CD14-positive monocyte (primary cell): ENCODE results near the gene ALG1. TPM values are rescaled to one million over a fixed set of nuclear protein-coding genes. Genes with fewer than 3 reads are reported as not detected.

Source experiments
- DNase-seq, 3 donors: peaks; one replicate each; pipeline ENCODE4 v3.0.0-alpha.2; 2011 to 2022
- H2AFZ ChIP-seq: 2 replicates; pipeline ENCODE4 v1.6.0; 2012; ENCODE audit warnings: mild to moderate bottlenecking, low read depth, low read length, inconsistent platforms; ENCODE audit not compliant: insufficient read depth, poor library complexity, severe bottlenecking
- H3K27ac ChIP-seq, 2 donors: 1 replicate in 1 of 2; 2 replicates in 1 of 2; pipeline ENCODE4 v1.5.1; 2012 to 2013; ENCODE audit warnings: low read length in 2 of 2, control low read depth in 1 of 2, inconsistent platforms in 1 of 2, low read depth in 1 of 2, mild to moderate bottlenecking in 1 of 2
- H3K27me3 ChIP-seq, 2 donors: one replicate each; pipeline versions ENCODE4 v1.6.0 to v1.6.1; 2011 to 2013; ENCODE audit warnings: low read length in 2 of 2; ENCODE audit not compliant: control insufficient read depth in 2 of 2, insufficient read depth in 2 of 2
- H3K36me3 ChIP-seq, 2 donors: replicated peaks in 1 of 2; 1 replicate in 1 of 2; 2 replicates in 1 of 2; pipeline versions ENCODE4 v1.5.1 to v1.6.1; 2012 to 2013; ENCODE audit warnings: low read length in 2 of 2, control low read depth in 1 of 2, inconsistent platforms in 1 of 2, mild to moderate bottlenecking in 1 of 2; ENCODE audit not compliant: insufficient read depth in 2 of 2, control insufficient read depth in 1 of 2
- H3K4me1 ChIP-seq, 2 donors: 1 replicate in 1 of 2; 2 replicates in 1 of 2; pipeline versions ENCODE4 v1.5.1 to v1.6.1; 2012 to 2013; ENCODE audit warnings: low read length in 2 of 2, control low read depth in 1 of 2, inconsistent platforms in 1 of 2, mild to moderate bottlenecking in 1 of 2, moderate library complexity in 1 of 2; ENCODE audit not compliant: insufficient read depth in 2 of 2, control insufficient read depth in 1 of 2
- H3K4me2 ChIP-seq: replicated peaks from 2 replicates; pipeline ENCODE3; 2012; ENCODE audit warnings: low read length, moderate library complexity, mild to moderate bottlenecking; ENCODE audit not compliant: poor library complexity, severe bottlenecking; ENCODE audit errors: extremely low read depth
- H3K4me3 ChIP-seq, 3 experiments: fragments of 200-600 bp in 1 of 3; sonication (generic) in 1 of 3; replicated peaks in 1 of 3; 1 replicate in 2 of 3; 2 replicates in 1 of 3; pipeline ENCODE4 v1.5.1; 2011 to 2013; ENCODE audit warnings: low read length in 3 of 3, mild to moderate bottlenecking in 3 of 3, control low read depth in 2 of 3, low read depth in 2 of 3, inconsistent platforms in 1 of 3, moderate library complexity in 1 of 3
- H3K79me2 ChIP-seq: 2 replicates; pipeline ENCODE4 v1.6.0; 2012; ENCODE audit warnings: mild to moderate bottlenecking, control low read depth, inconsistent platforms, low read length, moderate library complexity; ENCODE audit not compliant: insufficient read depth
- H3K9ac ChIP-seq: 2 replicates; pipeline ENCODE4 v1.6.0; 2017; ENCODE audit warnings: low read length, mild to moderate bottlenecking; ENCODE audit not compliant: insufficient read depth, poor library complexity, severe bottlenecking
- H3K9me3 ChIP-seq, 2 donors: replicated peaks in 1 of 2; 1 replicate in 1 of 2; 2 replicates in 1 of 2; pipeline versions ENCODE4 v1.5.1 to v1.6.1; 2012 to 2013; ENCODE audit warnings: low read length in 2 of 2, control low read depth in 1 of 2; ENCODE audit not compliant: control insufficient read depth in 1 of 2, insufficient read depth in 1 of 2
- H4K20me1 ChIP-seq: 2 replicates; pipeline ENCODE4 v1.6.0; 2012; ENCODE audit warnings: mild to moderate bottlenecking, low read length, control low read depth, moderate library complexity; ENCODE audit not compliant: insufficient read depth
- H3K27ac Mint-ChIP-seq, 7 donors: one replicate each; pipeline ENCODE4 v1.8.0; 2020; ENCODE audit warnings: mild to moderate bottlenecking in 7 of 7, mixed read lengths in 7 of 7, moderate library complexity in 6 of 7, inconsistent platforms in 2 of 7
- H3K27me3 Mint-ChIP-seq, 3 donors: one replicate each; pipeline ENCODE4 v1.8.0; 2021 to 2022; ENCODE audit warnings: low read depth in 3 of 3, mild to moderate bottlenecking in 3 of 3, mixed read lengths in 3 of 3, moderate library complexity in 3 of 3, inconsistent platforms in 1 of 3
- H3K36me3 Mint-ChIP-seq, 2 donors: one replicate each; pipeline ENCODE4 v1.8.0; 2020; ENCODE audit warnings: mixed read lengths in 2 of 2, inconsistent platforms in 1 of 2, mild to moderate bottlenecking in 1 of 2
- H3K4me1 Mint-ChIP-seq: one replicate; pipeline ENCODE4 v1.8.0; 2020; ENCODE audit warnings: mild to moderate bottlenecking, mixed read lengths
- H3K4me3 Mint-ChIP-seq, 2 donors: one replicate each; pipeline ENCODE4 v1.8.0; 2020; ENCODE audit warnings: mild to moderate bottlenecking in 2 of 2, mixed read lengths in 2 of 2, moderate library complexity in 1 of 2
- H3K9me3 Mint-ChIP-seq, 7 donors: one replicate each; pipeline ENCODE4 v1.8.0; 2020 to 2022; ENCODE audit warnings: mixed read lengths in 7 of 7, mild to moderate bottlenecking in 6 of 7, moderate library complexity in 6 of 7, inconsistent platforms in 2 of 7
- CTCF ChIP-seq: fragments of 200-600 bp; IDR thresholded peaks from one replicate; pipeline ENCODE4 v1.8.0; 2022; ENCODE audit warnings: antibody characterized with exemption, mild to moderate bottlenecking
- WGBS: methylation state at CpG from one replicate; pipeline ENCODE4 v1.1.5; 2013; ENCODE audit warnings: missing lambda C conversion rate; ENCODE audit not compliant: insufficient coverage; 5-methylcytosine and 5-hydroxymethylcytosine counted together
- intact Hi-C, 2 donors: fragments of 100-400 bp; cut with micrococcal nuclease; formaldehyde crosslinking; loops; one replicate each; pipeline versions ENCODE4 v1.15.0 to v1.15.1; 2023
- polyA plus RNA-seq, 3 donors: library from polyadenylated mRNA; depleted of rRNA in 1 of 3; unstranded in 2 of 3; stranded (reverse) in 1 of 3; fragments of 300-500 nt in 2 of 3; fragments of >200 nt in 1 of 3; fragmentation: Illumina TruSeq in 2 of 3; gene quantifications; 1 replicate in 2 of 3; 2 replicates in 1 of 3; pipeline ENCODE4 v1.2.3, GENCODE V29; 2012 to 2021

ALG1 gene
- polyA plus RNA-seq, 3 donors, result 9.3 to 31.0 (median 25.2) TPM

GRCh38 chr16:5027575-5028235 is 43.9 kb upstream of the ALG1 start:
- peaks cover 6 to 9% of the 10 kb centered on the region in 2 donors for H3K4me1 ChIP-seq
- no peak overlapping the region for H3K4me2 ChIP-seq
- peaks cover 0 to 3% (median 0%) of the 10 kb centered on the region in 3 donors for H3K27me3 Mint-ChIP-seq
- no peak overlapping the region for H3K27ac ChIP-seq
- H3K36me3 Mint-ChIP-seq, result peaks cover 51 to 71% of the 10 kb centered on the region in 2 donors
- no peaks in the 10 kb centered on the region for H3K27me3 ChIP-seq
- H3K79me2 ChIP-seq, result peaks cover 4% of the 10 kb centered on the region
- peaks cover 0 to 2% (median 0%) of the 10 kb centered on the region in 7 donors for H3K9me3 Mint-ChIP-seq
- peaks cover 39 to 69% of the 10 kb centered on the region in 2 donors for H3K36me3 ChIP-seq
- DNase-seq, result no peak
- peak overlapping the region in 1 of 7 donors; percentile 66 for H3K27ac Mint-ChIP-seq
- intact Hi-C loops, result no loop called here
- H3K9ac ChIP-seq, result no peak overlapping the region
- no peaks in the 10 kb centered on the region for H3K9me3 ChIP-seq
- 98% methylated on average over 23 of the region's 32 CpGs for WGBS
- H3K4me3 Mint-ChIP-seq, result no peak overlapping the region
- no peak overlapping the region for H2AFZ ChIP-seq
- peaks cover 17% of the 10 kb centered on the region for H3K4me1 Mint-ChIP-seq
- H4K20me1 ChIP-seq, result peaks cover 10% of the 10 kb centered on the region
- H3K4me3 ChIP-seq, result no peak overlapping the region
- no peak for TF ChIP-seq CTCF

GRCh38 chr16:5028950-5029475 is 42.6 kb upstream of the ALG1 start:
- Histone ChIP-seq H3K4me3 (no peak overlapping the region), H3K27ac (no peak overlapping the region), H3K9me3 (no peaks in the 10 kb centered on the region), H2AFZ (no peak overlapping the region), H3K79me2 (peaks cover 8% of the 10 kb centered on the region), H3K27me3 (no peaks in the 10 kb centered on the region), H3K4me2 (no peak overlapping the region), H4K20me1 (peaks cover 14% of the 10 kb centered on the region), H3K4me1 (peaks cover 12 to 15% of the 10 kb centered on the region in 2 donors), H3K9ac (no peak overlapping the region), H3K36me3 (peaks cover 39 to 69% of the 10 kb centered on the region in 2 donors)
- H3K27ac Mint-ChIP-seq, result peak overlapping the region in 1 of 7 donors; percentile 58
- intact Hi-C loops, result no loop called here
- peaks cover 22% of the 10 kb centered on the region for H3K4me1 Mint-ChIP-seq
- no peak for TF ChIP-seq CTCF
- WGBS, result 94% methylated on average over 14 of the region's 18 CpGs
- DNase-seq, result no peak
- H3K36me3 Mint-ChIP-seq, result peaks cover 51 to 71% of the 10 kb centered on the region in 2 donors
- H3K4me3 Mint-ChIP-seq, result no peak overlapping the region
- H3K27me3 Mint-ChIP-seq, result peaks cover 0 to 3% (median 0%) of the 10 kb centered on the region in 3 donors
- H3K9me3 Mint-ChIP-seq, result peaks cover 0 to 2% (median 0%) of the 10 kb centered on the region in 7 donors
